B cell (primary cell): ENCODE measurements around the gene CCR3. TPM values are rescaled to one million over a fixed set of nuclear protein-coding genes. Genes with fewer than 3 reads are reported as not detected.

Experiments used
- ATAC-seq: fragments of 200-7000 bp; cut with Tn5 transposase; one replicate; pipeline ENCODE4 v1.10.0; 2021; ENCODE audit warnings: low read depth, mild to moderate bottlenecking, moderate number of reproducible peaks, moderate library complexity
- CTCF ChIA-PET: fragments of 350-600 bp; sonication (Branson Sonifier 250); formaldehyde crosslinking; loops from one replicate; lab custom pipeline; 2021; ENCODE audit warnings: antibody characterized with exemption, inconsistent platforms; lab: Charles Lee
- POLR2A ChIA-PET: fragments of 350-600 bp; sonication (Branson Sonifier 250); formaldehyde crosslinking; loops from one replicate; lab custom pipeline; 2021; ENCODE audit warnings: antibody characterized with exemption; lab: Charles Lee
- DNase-seq: peaks from one replicate; pipeline ENCODE4 v3.0.0; 2013
- H2AFZ ChIP-seq: 2 replicates; pipeline ENCODE4 v1.6.1; 2012; ENCODE audit warnings: mild to moderate bottlenecking, low read depth, low read length; ENCODE audit not compliant: insufficient read depth, poor library complexity, severe bottlenecking
- H3K27ac ChIP-seq, 2 donors: 1 replicate in 1 of 2; 2 replicates in 1 of 2; pipeline ENCODE4 v1.5.1; 2012 to 2013; ENCODE audit warnings: low read length in 2 of 2, mild to moderate bottlenecking in 2 of 2, moderate library complexity in 1 of 2
- H3K27me3 ChIP-seq, 4 experiments: fragments of 200-600 bp in 1 of 4; sonication (generic) in 1 of 4; replicated peaks in 1 of 4; 1 replicate in 2 of 4; 2 replicates in 2 of 4; pipeline versions ENCODE4 v1.6.1 to v1.7.0; 2013 to 2016; ENCODE audit warnings: low read length in 3 of 4, mild to moderate bottlenecking in 2 of 4, mixed read lengths in 1 of 4, moderate library complexity in 1 of 4; ENCODE audit not compliant: insufficient read depth in 4 of 4, control insufficient read depth in 3 of 4; ENCODE audit errors: control extremely low read depth in 1 of 4
- H3K36me3 ChIP-seq, 2 experiments: replicated peaks in 1 of 2; 1 replicate in 1 of 2; 2 replicates in 1 of 2; pipeline versions ENCODE4 v1.6.1 to v1.7.1; 2013; ENCODE audit warnings: low read length in 1 of 2; ENCODE audit not compliant: insufficient read depth in 2 of 2, control insufficient read depth in 1 of 2; ENCODE audit errors: control extremely low read depth in 1 of 2, extremely low read depth in 1 of 2
- H3K4me1 ChIP-seq, 2 donors: fragments of 200-600 bp in 1 of 2; sonication (generic) in 1 of 2; 1 replicate in 1 of 2; 2 replicates in 1 of 2; pipeline versions ENCODE4 v1.5.1 to v1.6.1; 2013 to 2017; ENCODE audit warnings: low read length in 2 of 2; ENCODE audit not compliant: control insufficient read depth in 2 of 2, insufficient read depth in 2 of 2
- H3K4me2 ChIP-seq: replicated peaks from 2 replicates; pipeline ENCODE3; 2012; ENCODE audit warnings: mild to moderate bottlenecking, low read depth, low read length; ENCODE audit not compliant: poor library complexity, severe bottlenecking
- H3K4me3 ChIP-seq, 5 experiments: fragments of 200-600 bp in 1 of 5; sonication (generic) in 1 of 5; 1 replicate in 3 of 5; 2 replicates in 2 of 5; pipeline versions ENCODE4 v1.5.1 to v1.7.0; 2011 to 2016; ENCODE audit warnings: low read length in 4 of 5, mild to moderate bottlenecking in 4 of 5, low read depth in 2 of 5, control low read depth in 1 of 5, moderate library complexity in 1 of 5; ENCODE audit not compliant: insufficient read depth in 1 of 5; ENCODE audit errors: control extremely low read depth in 1 of 5, extremely low read depth in 1 of 5
- H3K79me2 ChIP-seq: fragments of 200-600 bp; sonication (generic); one replicate; pipeline ENCODE4 v1.6.0; 2016; ENCODE audit warnings: low read length; ENCODE audit not compliant: control insufficient read depth, insufficient read depth
- H3K9ac ChIP-seq: fragments of 200-600 bp; sonication (generic); 2 replicates; pipeline ENCODE4 v1.6.1; 2017; ENCODE audit warnings: mild to moderate bottlenecking, low read length, moderate library complexity
- H3K9me3 ChIP-seq, 3 donors: one replicate each; pipeline versions ENCODE4 v1.6.1 to v1.7.1; 2013; ENCODE audit warnings: low read length in 2 of 3; ENCODE audit not compliant: control insufficient read depth in 2 of 3, insufficient read depth in 1 of 3; ENCODE audit errors: control extremely low read depth in 1 of 3
- H4K20me1 ChIP-seq: 2 replicates; pipeline ENCODE4 v1.6.0; 2012; ENCODE audit warnings: mild to moderate bottlenecking, low read length; ENCODE audit not compliant: insufficient read depth, control insufficient read depth, poor library complexity, severe bottlenecking
- H3K27ac Mint-ChIP-seq: one replicate; pipeline ENCODE4 v1.8.0; 2021; ENCODE audit warnings: mixed read lengths
- H3K27me3 Mint-ChIP-seq: one replicate; pipeline ENCODE4 v1.8.0; 2021; ENCODE audit warnings: mixed read lengths
- H3K4me1 Mint-ChIP-seq: one replicate; pipeline ENCODE4 v1.8.0; 2021; ENCODE audit warnings: mixed read lengths
- H3K4me3 Mint-ChIP-seq: one replicate; pipeline ENCODE4 v1.8.0; 2021; ENCODE audit warnings: mixed read lengths
- H3K9me3 Mint-ChIP-seq: one replicate; pipeline ENCODE4 v1.8.0; 2022; ENCODE audit warnings: mixed read lengths; ENCODE audit not compliant: insufficient read depth
- EZH2 ChIP-seq: IDR thresholded peaks from 2 replicates; pipeline ENCODE4 v1.6.1; 2012; ENCODE audit warnings: borderline replicate concordance, low read depth, mild to moderate bottlenecking, moderate library complexity, low read length; ENCODE audit not compliant: insufficient read depth, poor library complexity, severe bottlenecking
- WGBS: methylation state at CpG from one replicate; pipeline ENCODE4 v1.1.5; 2013; ENCODE audit warnings: missing lambda C conversion rate; ENCODE audit not compliant: insufficient coverage; 5-methylcytosine and 5-hydroxymethylcytosine counted together
- intact Hi-C: fragments of 100-400 bp; cut with micrococcal nuclease; formaldehyde crosslinking; loops from one replicate; pipeline ENCODE4 v1.10.0; 2022
- polyA plus RNA-seq: library from polyadenylated mRNA; depleted of rRNA; stranded (reverse); fragments of >200 nt; gene quantifications from 2 replicates; pipeline ENCODE4 v1.2.3, GENCODE V29; 2012
- total RNA-seq, 2 donors: library from RNA; stranded (reverse); fragments of 120-200 nt in 1 of 2; gene quantifications; 1 replicate in 1 of 2; 2 replicates in 1 of 2; pipeline versions ENCODE4 v1.2.3 to v1.2.4, GENCODE V29; 2013 to 2022
- TF ChIP-seq, protein P1 (sequence below): fragments of 200-600 bp; IDR thresholded peaks from one replicate; pipeline ENCODE4 v1.8.0; 2022; ENCODE audit warnings: antibody characterized with exemption, mild to moderate bottlenecking

The CCR3 gene
- total and polyA plus RNA-seq, 2 donors (not counting 1 experiment from before 2014, with no cell fraction given): 0.19 TPM; not detected in 1

DNA sequence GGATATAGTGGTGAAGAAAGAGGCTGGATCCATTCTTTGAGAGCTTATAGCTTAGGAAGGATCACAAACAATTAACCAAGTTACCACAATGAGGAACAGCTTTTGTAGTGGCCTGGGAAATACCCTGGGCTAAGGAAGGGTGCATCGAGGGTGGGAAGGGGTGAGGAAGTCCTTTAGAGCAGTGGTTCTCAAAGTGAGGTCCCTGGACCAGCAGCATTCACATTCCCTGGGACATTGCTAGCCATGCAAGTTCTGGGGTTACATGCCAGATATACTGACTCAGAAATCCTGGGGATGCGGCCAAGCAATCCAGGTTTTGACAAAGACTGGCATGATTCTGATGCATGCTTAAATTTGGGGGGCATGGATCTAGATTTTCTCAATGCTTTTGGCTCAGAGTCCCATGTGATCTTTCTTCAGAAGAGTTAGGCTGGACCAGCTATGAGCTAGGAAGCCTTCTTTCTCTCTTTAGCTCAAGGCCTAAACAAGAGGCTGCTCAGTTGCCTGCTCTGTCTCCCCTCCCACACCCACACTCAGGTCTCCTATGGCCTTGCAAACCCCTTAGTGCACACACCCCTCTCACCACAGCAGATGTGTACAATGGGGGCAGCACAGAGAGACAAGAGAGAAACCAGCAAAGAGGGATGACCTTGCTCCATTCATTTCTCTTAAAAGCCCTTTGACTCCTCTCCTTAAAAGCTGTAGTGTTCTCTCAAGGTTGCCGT, 32.4 kb upstream of the CCR3 start:
- TF ChIP-seq EZH2: no peak
- TF ChIP-seq, protein P1, sequence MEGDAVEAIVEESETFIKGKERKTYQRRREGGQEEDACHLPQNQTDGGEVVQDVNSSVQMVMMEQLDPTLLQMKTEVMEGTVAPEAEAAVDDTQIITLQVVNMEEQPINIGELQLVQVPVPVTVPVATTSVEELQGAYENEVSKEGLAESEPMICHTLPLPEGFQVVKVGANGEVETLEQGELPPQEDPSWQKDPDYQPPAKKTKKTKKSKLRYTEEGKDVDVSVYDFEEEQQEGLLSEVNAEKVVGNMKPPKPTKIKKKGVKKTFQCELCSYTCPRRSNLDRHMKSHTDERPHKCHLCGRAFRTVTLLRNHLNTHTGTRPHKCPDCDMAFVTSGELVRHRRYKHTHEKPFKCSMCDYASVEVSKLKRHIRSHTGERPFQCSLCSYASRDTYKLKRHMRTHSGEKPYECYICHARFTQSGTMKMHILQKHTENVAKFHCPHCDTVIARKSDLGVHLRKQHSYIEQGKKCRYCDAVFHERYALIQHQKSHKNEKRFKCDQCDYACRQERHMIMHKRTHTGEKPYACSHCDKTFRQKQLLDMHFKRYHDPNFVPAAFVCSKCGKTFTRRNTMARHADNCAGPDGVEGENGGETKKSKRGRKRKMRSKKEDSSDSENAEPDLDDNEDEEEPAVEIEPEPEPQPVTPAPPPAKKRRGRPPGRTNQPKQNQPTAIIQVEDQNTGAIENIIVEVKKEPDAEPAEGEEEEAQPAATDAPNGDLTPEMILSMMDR: no peak
- peaks cover 0 to 5% (median 2%) of the 10 kb centered on the region in 4 experiments for H3K27me3 ChIP-seq
- H3K27ac ChIP-seq: no peak overlapping the region
- no peaks in the 10 kb centered on the region for H3K9me3 ChIP-seq
- CTCF ChIA-PET: interaction anchor here (1.6 to 6.5 kb wide), 8 partner anchors 25 to 270 kb away, joined by 4 to 67 read pairs (median 28); partner anchors contain the start of genes CCR3 and CCR5
- Mint-ChIP-seq H3K27ac (no peak overlapping the region), H3K4me3 (no peak overlapping the region), H3K27me3 (no peaks in the 10 kb centered on the region), H3K9me3 (no peaks in the 10 kb centered on the region), H3K4me1 (peaks cover 41% of the 10 kb centered on the region)
- no peak overlapping the region for H2AFZ ChIP-seq
- H3K79me2 ChIP-seq: no peaks in the 10 kb centered on the region
- WGBS: 54% methylated on average over 2 of the region's 3 CpGs
- DNase-seq (no peak), ATAC-seq (no peak)
- intact Hi-C loops: loop anchor here (2.0 to 5.0 kb wide), 4 partner anchors 23 to 273 kb away; no protein-coding TSS in a partner anchor
- no peak overlapping the region for H3K9ac ChIP-seq
- POLR2A ChIA-PET: no interaction called here
- no peak overlapping the region for H3K4me2 ChIP-seq
- H3K4me1 ChIP-seq: peaks cover 36 to 42% of the 10 kb centered on the region in 2 donors
- no peaks in the 10 kb centered on the region for H3K36me3 ChIP-seq
- no peak overlapping the region for H3K4me3 ChIP-seq
- no peaks in the 10 kb centered on the region for H4K20me1 ChIP-seq

DNA sequence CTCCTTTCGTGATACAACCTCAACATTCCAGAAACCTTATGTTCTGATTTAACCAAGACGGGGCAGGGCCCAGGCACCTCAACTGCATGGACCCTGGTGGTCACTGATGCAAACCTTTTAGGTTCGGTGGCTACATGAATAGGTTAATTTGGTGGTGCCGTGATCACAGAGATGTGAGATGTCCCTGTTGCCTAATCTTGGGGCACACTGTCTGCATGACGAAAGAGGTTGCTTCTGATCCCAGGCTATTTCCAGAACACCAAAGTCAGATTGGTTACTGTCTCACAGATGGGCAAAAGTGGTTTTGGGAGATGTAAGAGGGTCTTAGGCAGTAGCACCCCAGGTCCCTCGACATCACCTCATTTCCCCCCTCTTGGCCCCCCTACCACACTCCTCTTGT, 30.2 kb upstream of the CCR3 start:
- peaks cover 34 to 38% of the 10 kb centered on the region in 2 donors for H3K4me1 ChIP-seq
- no peak for TF ChIP-seq EZH2
- TF ChIP-seq, protein P1: no peak
- Mint-ChIP-seq H3K9me3 (no peaks in the 10 kb centered on the region), H3K27me3 (no peaks in the 10 kb centered on the region), H3K4me3 (no peak overlapping the region), H3K4me1 (peaks cover 24% of the 10 kb centered on the region), H3K27ac (no peak overlapping the region)
- H3K36me3 ChIP-seq: no peaks in the 10 kb centered on the region
- no peaks in the 10 kb centered on the region for H4K20me1 ChIP-seq
- H3K4me2 ChIP-seq: no peak overlapping the region
- H3K9ac ChIP-seq: no peak overlapping the region
- no peak for ATAC-seq
- no peak overlapping the region for H2AFZ ChIP-seq
- H3K9me3 ChIP-seq: no peaks in the 10 kb centered on the region
- DNase-seq: no peak
- ChIA-PET POLR2A (no interaction called here), CTCF (no interaction called here)
- no peak overlapping the region for H3K27ac ChIP-seq
- H3K27me3 ChIP-seq: peaks cover 0 to 5% (median 2%) of the 10 kb centered on the region in 4 experiments
- WGBS: 97% methylated on average over 6 of the region's 6 CpGs
- no peak overlapping the region for H3K4me3 ChIP-seq
- no peaks in the 10 kb centered on the region for H3K79me2 ChIP-seq
- intact Hi-C loops: no loop called here
